ENCODE measurements around the gene SP100. TPM values are rescaled to one million over a fixed set of nuclear protein-coding genes. Genes with fewer than 3 reads are reported as not detected.

SP100 gene
- total and polyA plus RNA-seq, 2 of the 8 experiments (the other 6 are each of a cell fraction or from before 2014, with no cell fraction given) = 0.06 to 1.1 TPM

- no peaks in the 10 kb centered on the region for H3K79me1 ChIP-seq (ENCODE audit: low read depth, low read length)
- no peak overlapping the region for H3K4ac ChIP-seq (replicated peaks; ENCODE audit: insufficient read length, low read depth, low read length)
- 95% methylated on average over 3 of the region's 3 CpGs; no CpG with 5 or more reads in 1 of the 2 experiments for whole genome bisulfite sequencing, 2 experiments (ENCODE audit: extremely low coverage in 1 of 2, insufficient coverage in 1 of 2, insufficient read length in 1 of 2, insufficient replicate concordance in 2 of 2, low coverage in 1 of 2, low lambda C conversion rate in 2 of 2, missing lambda C conversion rate in 1 of 2)
- FAIRE-seq (no peak), DNase-seq (ENCODE audit: low read depth in 1 of 2, low spot score in 2 of 2) (no peak)
- no peak overlapping the region for H3K18ac ChIP-seq (ENCODE audit: extremely low read depth, low read length)
- no peak overlapping the region for H4K8ac ChIP-seq (ENCODE audit: extremely low read depth, insufficient read depth, low read length)
- H3K56ac ChIP-seq (replicated peaks; ENCODE audit: insufficient read length, low read depth, low read length) = no peak overlapping the region
- H3K79me2 ChIP-seq (ENCODE audit: control insufficient read depth in 1 of 2, insufficient read depth in 2 of 2, low read length in 2 of 2) = no peaks in the 10 kb centered on the region
- no peak overlapping the region for H2BK12ac ChIP-seq (ENCODE audit: low read depth, low read length)
- no peak overlapping the region for H2BK20ac ChIP-seq (ENCODE audit: low read length)
- no peaks in the 10 kb centered on the region for H3K36me3 ChIP-seq (ENCODE audit: control insufficient read depth in 2 of 4, insufficient read depth in 4 of 4, low read length in 3 of 4)
- H3K4me1 ChIP-seq (replicated peaks in 1 of 4; ENCODE audit: control insufficient read depth in 3 of 4, insufficient read depth in 4 of 4, low read length in 3 of 4) = no peaks in the 10 kb centered on the region
- POLR2A ChIA-PET (ENCODE audit: partially characterized antibody) = no interaction called here
- no peak overlapping the region for H2BK120ac ChIP-seq (replicated peaks; ENCODE audit: low read depth, low read length)
- H3K9ac ChIP-seq (replicated peaks in 1 of 4; ENCODE audit: extremely low read depth in 1 of 4, low read depth in 3 of 4, low read length in 3 of 4) = no peak overlapping the region
- H3K27ac ChIP-seq (ENCODE audit: low read depth, low read length) = no peak overlapping the region
- no peaks in the 10 kb centered on the region for H3K27me3 ChIP-seq (replicated peaks in 1 of 4; ENCODE audit: control insufficient read depth in 3 of 4, extremely low read depth in 1 of 4, insufficient read depth in 3 of 4, low read length in 3 of 4)
- H3K23me2 ChIP-seq (ENCODE audit: low read depth, low read length) = no peaks in the 10 kb centered on the region
- no peak overlapping the region for H3K14ac ChIP-seq (ENCODE audit: insufficient read length)
- H2BK5ac ChIP-seq (ENCODE audit: low read depth, low read length) = no peak overlapping the region
- H3K4me2 ChIP-seq (ENCODE audit: insufficient read depth in 1 of 2, low read depth in 2 of 2, low read length in 2 of 2) = no peak overlapping the region
- TF ChIP-seq POLR2A (IDR thresholded peaks at IDR 0.05; ENCODE audit: control extremely low read depth in 1 of 2, low read depth in 2 of 2, low read length in 2 of 2) (no peak), SP1 (IDR thresholded peaks at IDR 0.05; ENCODE audit: low read depth, low read length) (no peak)
- no peak overlapping the region for H2AK5ac ChIP-seq (ENCODE audit: low read depth, low read length)
- CTCF ChIA-PET (ENCODE audit: partially characterized antibody) = interaction anchor here (0.5 to 0.6 kb wide), 2 partner anchors 197 to 401 kb away, joined by 3 read pairs; no protein-coding TSS in a partner anchor
- no peak overlapping the region for H3K23ac ChIP-seq (ENCODE audit: insufficient read length)
- H2AFZ ChIP-seq (ENCODE audit: low read length) = no peak overlapping the region
- H4K91ac ChIP-seq (replicated peaks; ENCODE audit: insufficient read length, low read length) = no peak overlapping the region
- H4K5ac ChIP-seq (ENCODE audit: insufficient read length, low read depth, low read length) = no peak overlapping the region
- H3K9me3 ChIP-seq (ENCODE audit: insufficient read depth in 2 of 2, low read depth in 1 of 2, low read length in 1 of 2) = peaks cover 11 to 27% of the 10 kb centered on the region in 2 experiments
- H4K20me1 ChIP-seq (replicated peaks in 1 of 2; ENCODE audit: control insufficient read depth in 1 of 2, insufficient read depth in 2 of 2, low read length in 2 of 2) = no peaks in the 10 kb centered on the region
- H3K4me3 ChIP-seq (ENCODE audit: extremely low read depth in 1 of 4, insufficient read depth in 2 of 4, low read depth in 3 of 4, low read length in 4 of 4) = no peak overlapping the region
- H2BK15ac ChIP-seq (ENCODE audit: low read length) = no peak overlapping the region
Observed at GRCh38 chr2:230525682-230526081, 109.7 kb downstream of the SP100 start.
